Common myeloid progenitor, CD34-positive (primary cell): Measurements from ENCODE around the gene PRDM16.
A peak's percentile ranks its signal among the peaks of the same experiment; 100 is the strongest.

Experiments
- CTCF ChIA-PET: fragments of 350-600 bp; sonication (Branson Sonifier 250); formaldehyde crosslinking; loops from one replicate; lab custom pipeline; 2021; ENCODE audit warnings: antibody characterized with exemption; lab: Charles Lee
- POLR2A ChIA-PET: fragments of 350-600 bp; sonication (Branson Sonifier 250); formaldehyde crosslinking; loops from one replicate; lab custom pipeline; 2021; ENCODE audit warnings: antibody characterized with exemption; lab: Charles Lee
- DNase-seq, 3 donors: peaks; one replicate each; pipeline versions ENCODE4 v3.0.0 to v3.0.0-alpha.2; 2013
- H3K27ac ChIP-seq, 2 experiments: 1 replicate in 1 of 2; 2 replicates in 1 of 2; pipeline ENCODE4 v1.7.0; 2013; ENCODE audit warnings: inconsistent platforms in 2 of 2, low read length in 2 of 2, mild to moderate bottlenecking in 2 of 2, low read depth in 1 of 2, moderate library complexity in 1 of 2; ENCODE audit not compliant: severe bottlenecking in 2 of 2, insufficient read depth in 1 of 2, poor library complexity in 1 of 2
- H3K27me3 ChIP-seq, 5 experiments: replicated peaks in 2 of 5; 1 replicate in 3 of 5; 2 replicates in 2 of 5; pipeline versions ENCODE4 v1.6.1 to v1.7.0; 2013; ENCODE audit warnings: low read length in 4 of 5, mild to moderate bottlenecking in 2 of 5, moderate library complexity in 2 of 5, inconsistent platforms in 1 of 5; ENCODE audit not compliant: insufficient read depth in 5 of 5, control insufficient read depth in 4 of 5
- H3K36me3 ChIP-seq, 4 experiments: 1 replicate in 2 of 4; 2 replicates in 2 of 4; pipeline versions ENCODE4 v1.6.1 to v1.7.0; 2013; ENCODE audit warnings: low read length in 3 of 4, control low read depth in 1 of 4, mild to moderate bottlenecking in 1 of 4; ENCODE audit not compliant: control insufficient read depth in 4 of 4, insufficient read depth in 4 of 4
- H3K4me1 ChIP-seq, 4 experiments: 1 replicate in 3 of 4; 2 replicates in 1 of 4; pipeline versions ENCODE4 v1.6.1 to v1.7.1; 2013; ENCODE audit warnings: low read length in 3 of 4, mild to moderate bottlenecking in 3 of 4, control low read depth in 1 of 4, inconsistent platforms in 1 of 4, moderate library complexity in 1 of 4; ENCODE audit not compliant: control insufficient read depth in 4 of 4, insufficient read depth in 4 of 4; ENCODE audit errors: control extremely low read depth in 1 of 4
- H3K4me3 ChIP-seq, 7 experiments: 1 replicate in 4 of 7; 2 replicates in 3 of 7; pipeline versions ENCODE4 v1.5.1 to v1.7.0; 2013; ENCODE audit warnings: mild to moderate bottlenecking in 7 of 7, low read length in 6 of 7, moderate library complexity in 6 of 7, inconsistent platforms in 2 of 7, low read depth in 2 of 7, control low read depth in 1 of 7; ENCODE audit not compliant: insufficient read depth in 4 of 7, control insufficient read depth in 1 of 7; ENCODE audit errors: extremely low read depth in 1 of 7
- H3K9me3 ChIP-seq, 5 experiments: 1 replicate in 4 of 5; 2 replicates in 1 of 5; pipeline versions ENCODE4 v1.6.1 to v1.7.1; 2013; ENCODE audit warnings: low read length in 4 of 5, mild to moderate bottlenecking in 2 of 5, inconsistent platforms in 1 of 5, low read depth in 1 of 5, moderate library complexity in 1 of 5; ENCODE audit not compliant: control insufficient read depth in 4 of 5, insufficient read depth in 2 of 5; ENCODE audit errors: control extremely low read depth in 1 of 5
- WGBS: methylation state at CpG from one replicate; pipeline ENCODE4 v1.1.5; 2013; ENCODE audit not compliant: insufficient coverage; 5-methylcytosine and 5-hydroxymethylcytosine counted together

PRDM16 gene

GRCh38 chr1:3453203-3453761 is 384.3 kb downstream of the PRDM16 start:
- peak overlapping the region in 1 of 2 experiments; percentile 25 for H3K27ac ChIP-seq
- H3K4me1 ChIP-seq: peaks cover 0 to 26% (median 18%) of the 10 kb centered on the region in 4 experiments
- WGBS: 0% methylated on average over 8 of the region's 18 CpGs
- H3K4me3 ChIP-seq: no peak overlapping the region
- H3K27me3 ChIP-seq: peaks cover 0 to 10% (median 1%) of the 10 kb centered on the region in 5 experiments
- ChIA-PET CTCF (interaction anchor here (0.7 to 2.8 kb wide), 22 partner anchors 10 to 374 kb away, joined by 3 to 26 read pairs (median 5); no protein-coding TSS in a partner anchor), POLR2A (no interaction called here)
- H3K9me3 ChIP-seq: no peaks in the 10 kb centered on the region
- DNase-seq: peak; percentile 62 to 72 (median 65)
- no peaks in the 10 kb centered on the region for H3K36me3 ChIP-seq

GRCh38 chr1:3453891-3454810 is 385.1 kb downstream of the PRDM16 start, which contains the start of gene ARHGEF16:
Gene ARHGEF16 (plus strand): TSS chr1:3454665. CDS start chr1:3463085, 8,420 bp downstream.
- CTCF ChIA-PET: interaction anchor here (0.7 to 2.8 kb wide), 13 partner anchors 9 to 172 kb away, joined by 3 to 26 read pairs (median 11); no protein-coding TSS in a partner anchor
- no peak within 1 kb of the TSS for H3K27ac ChIP-seq
- POLR2A ChIA-PET: no interaction called here
- H3K27me3 ChIP-seq: peaks cover 0 to 10% (median 1%) of the 10 kb centered on the region in 5 experiments
- H3K4me3 ChIP-seq: peak within 1 kb of the TSS in 4 of 7 experiments; percentile 48 to 71 (median 52)
- H3K4me1 ChIP-seq: peaks cover 0 to 34% (median 24%) of the 10 kb centered on the region in 4 experiments
- no peaks in the 10 kb centered on the region for H3K36me3 ChIP-seq
- peak; percentile 40 to 55 (median 52) for DNase-seq
- no peaks in the 10 kb centered on the region for H3K9me3 ChIP-seq
- WGBS: 11% methylated on average over 50 of the region's 84 CpGs

GRCh38 chr1:3454811-3455618 is 386.0 kb downstream of the PRDM16 start:
- H3K4me1 ChIP-seq: peaks cover 0 to 35% (median 24%) of the 10 kb centered on the region in 4 experiments
- POLR2A ChIA-PET: no interaction called here
- peak in 2 of 3 donors; percentile 29 to 40 for DNase-seq
- 14% methylated on average over 26 of the region's 46 CpGs for WGBS
- H3K27me3 ChIP-seq: peaks cover 0 to 10% (median 1%) of the 10 kb centered on the region in 5 experiments
- no peak overlapping the region for H3K27ac ChIP-seq
- H3K36me3 ChIP-seq: no peaks in the 10 kb centered on the region
- no peaks in the 10 kb centered on the region for H3K9me3 ChIP-seq
- H3K4me3 ChIP-seq: peak overlapping the region in 4 of 7 experiments; percentile 48 to 71 (median 52)
- CTCF ChIA-PET: interaction anchor here (1.2 to 2.7 kb wide), 2 partner anchors 17 to 27 kb away, joined by 3 to 9 read pairs; no protein-coding TSS in a partner anchor

GRCh38 chr1:3455670-3456448 is 386.9 kb downstream of the PRDM16 start:
- Histone ChIP-seq H3K9me3 (no peaks in the 10 kb centered on the region), H3K4me3 (no peak overlapping the region), H3K27me3 (peaks cover 0 to 10% (median 1%) of the 10 kb centered on the region in 5 experiments), H3K36me3 (no peaks in the 10 kb centered on the region), H3K4me1 (peaks cover 0 to 35% (median 24%) of the 10 kb centered on the region in 4 experiments), H3K27ac (no peak overlapping the region)
- ChIA-PET POLR2A (no interaction called here), CTCF (interaction anchor here (1.2 to 2.7 kb wide), 2 partner anchors 16 to 26 kb away, joined by 3 to 9 read pairs; no protein-coding TSS in a partner anchor)
- WGBS: 96% methylated on average over 18 of the region's 18 CpGs
- DNase-seq: no peak

GRCh38 chr1:3456449-3456963 is 387.5 kb downstream of the PRDM16 start:
- H3K4me3 ChIP-seq: no peak overlapping the region
- 94% methylated on average over 11 of the region's 12 CpGs for WGBS
- CTCF ChIA-PET: interaction anchor here (2.7 kb wide), 1 partner anchor 26 kb away, joined by 9 read pairs; no protein-coding TSS in a partner anchor
- H3K9me3 ChIP-seq: no peaks in the 10 kb centered on the region
- DNase-seq: no peak
- POLR2A ChIA-PET: interaction anchor here (0.7 kb wide), 1 partner anchor 21 kb away, joined by 3 read pairs; no protein-coding TSS in a partner anchor
- H3K27ac ChIP-seq: no peak overlapping the region
- peaks cover 0 to 35% (median 24%) of the 10 kb centered on the region in 4 experiments for H3K4me1 ChIP-seq
- peaks cover 0 to 10% (median 1%) of the 10 kb centered on the region in 5 experiments for H3K27me3 ChIP-seq
- H3K36me3 ChIP-seq: no peaks in the 10 kb centered on the region
